ENCODE results near the gene TESK2. TPM values are rescaled to one million over a fixed set of nuclear protein-coding genes. Genes with fewer than 3 reads are reported as not detected.
"Not testable (repeated sequence)": the region's sequence is repeated elsewhere in the genome, so short reads cannot be mapped to it uniquely, and the experiment has no call there.

TESK2 gene
- total RNA-seq, 4 donors from 2014 or later = 1.4 to 4.3 (median 3.7) TPM

DNA sequence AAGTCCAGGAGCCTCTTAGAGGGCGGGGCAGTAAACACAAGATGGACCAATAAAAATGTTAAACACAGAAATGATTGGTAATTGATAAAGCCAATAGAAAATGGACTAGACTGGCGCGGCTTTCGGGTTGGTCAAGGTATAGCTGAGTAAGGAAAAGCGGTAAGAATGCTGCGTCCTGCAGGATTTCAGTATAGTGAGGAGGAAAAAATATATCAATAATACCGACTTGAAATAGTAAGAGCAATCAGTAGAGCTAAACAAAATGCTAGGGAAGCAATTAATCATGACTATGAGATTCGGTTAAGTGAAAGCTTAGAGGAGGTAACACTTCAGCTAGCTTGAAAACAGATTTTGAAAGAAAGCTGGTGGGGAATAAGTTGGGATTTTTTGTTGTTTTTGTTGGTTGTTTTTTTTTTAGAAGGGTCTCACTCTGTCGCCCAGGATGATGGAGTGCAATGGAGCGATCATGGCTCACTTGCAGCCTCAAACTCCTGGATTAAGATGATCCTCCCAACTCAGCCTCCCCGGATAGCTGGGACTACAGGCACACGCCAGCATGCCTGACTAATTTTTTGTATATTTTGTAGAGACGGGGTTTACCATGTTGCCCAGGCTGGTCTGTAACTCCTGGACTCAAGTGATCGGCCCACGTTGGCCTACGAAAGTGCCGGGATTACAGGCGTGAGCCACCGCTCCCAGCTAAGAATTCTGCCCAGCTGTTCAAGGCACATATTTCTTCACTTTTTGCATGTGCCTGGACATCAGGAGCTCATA lies 711 bp upstream of the TESK2 start:
- DNase-seq (ENCODE audit: low spot score) (no peak), ATAC-seq (ENCODE audit: low FRiP score) (no peak)
- TF ChIP-seq CTCF (IDR thresholded peaks at IDR 0.05) = no peak

DNA sequence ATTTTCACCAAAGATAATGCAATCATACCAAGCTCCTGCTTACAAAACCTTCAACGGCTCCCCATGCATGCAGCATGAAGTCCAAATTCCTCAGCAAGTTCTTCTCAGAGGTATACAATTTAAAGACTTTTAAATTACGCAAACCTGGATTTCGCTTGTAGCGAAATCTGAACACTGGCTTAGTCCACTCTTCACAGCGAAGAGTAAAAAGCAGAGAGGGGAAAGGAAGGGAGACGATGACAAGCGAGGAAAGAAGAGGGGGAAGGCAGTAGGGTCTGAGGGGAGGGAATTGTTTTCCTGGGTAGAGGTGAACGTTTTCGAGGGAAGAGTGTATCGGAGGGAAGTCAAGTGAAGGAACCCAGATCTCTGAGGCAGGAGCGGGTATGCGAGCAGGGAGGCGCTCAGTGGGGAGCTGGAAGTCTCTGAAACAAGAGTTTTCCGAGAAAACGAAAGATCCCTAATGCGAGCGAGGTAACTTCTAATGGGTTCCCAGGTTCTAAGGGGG lies 790 bp downstream of the TESK2 start:
- no peak for DNase-seq (ENCODE audit: low spot score)
- ATAC-seq (ENCODE audit: low FRiP score) = no peak
- no peak for TF ChIP-seq CTCF (IDR thresholded peaks at IDR 0.05)

DNA sequence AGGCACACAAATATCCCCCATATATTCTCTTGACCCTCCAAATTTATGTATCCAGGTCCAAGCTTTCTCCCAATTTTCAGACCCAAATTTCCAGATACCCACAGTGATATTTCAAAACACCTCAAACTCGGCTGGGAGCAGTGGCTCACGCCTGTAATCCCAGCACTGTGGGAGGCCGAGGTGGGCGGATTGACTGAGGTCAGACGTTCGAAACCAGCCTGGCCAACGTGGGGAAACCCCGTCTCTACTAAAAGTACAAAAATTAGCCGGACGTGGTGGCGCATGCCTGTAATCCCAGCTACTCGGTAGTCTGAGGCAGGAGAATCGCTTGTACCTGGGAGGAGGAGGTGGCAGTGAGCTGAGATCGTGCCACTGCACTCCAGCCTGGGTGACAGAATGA lies 1.6 kb downstream of the TESK2 start:
- ATAC-seq (ENCODE audit: low FRiP score); DNase-seq (ENCODE audit: low spot score): not testable (repeated sequence)

DNA sequence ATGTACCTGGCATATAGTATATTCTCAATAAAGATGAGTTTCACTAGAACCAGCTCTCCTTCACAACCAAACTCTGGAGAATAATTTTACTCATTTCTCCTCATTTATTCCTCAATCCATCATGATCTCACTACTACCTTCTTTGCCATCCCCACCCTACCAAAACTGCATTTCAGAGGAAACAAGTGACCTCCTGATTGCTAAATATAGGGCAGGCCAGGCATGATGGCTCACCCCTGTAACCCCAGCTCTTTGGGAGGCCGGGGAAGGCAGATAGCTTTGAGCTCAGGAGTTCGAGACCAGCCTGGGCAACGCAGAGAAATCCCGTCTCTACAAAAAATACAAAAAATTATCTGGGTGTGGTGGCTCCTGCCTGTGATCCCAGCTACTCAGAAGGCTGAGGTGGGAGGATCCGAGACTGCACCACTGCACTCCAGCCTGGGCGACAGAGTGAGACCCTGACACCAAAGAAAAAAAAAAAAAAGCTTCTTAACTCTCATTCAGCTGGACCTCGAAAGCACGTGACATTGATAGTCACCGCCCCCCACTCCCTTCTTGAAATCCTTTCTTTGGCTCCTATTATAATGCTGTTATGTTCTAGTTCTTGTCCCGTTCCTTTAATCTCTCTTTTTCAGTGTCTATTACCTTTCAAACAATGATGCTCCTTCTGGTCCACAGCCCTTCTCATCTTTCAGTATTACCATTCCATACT lies 2.1 kb downstream of the TESK2 start:
- DNase-seq (ENCODE audit: low spot score) (no peak), ATAC-seq (ENCODE audit: low FRiP score) (no peak)
- no peak for TF ChIP-seq CTCF (IDR thresholded peaks at IDR 0.05)

DNA sequence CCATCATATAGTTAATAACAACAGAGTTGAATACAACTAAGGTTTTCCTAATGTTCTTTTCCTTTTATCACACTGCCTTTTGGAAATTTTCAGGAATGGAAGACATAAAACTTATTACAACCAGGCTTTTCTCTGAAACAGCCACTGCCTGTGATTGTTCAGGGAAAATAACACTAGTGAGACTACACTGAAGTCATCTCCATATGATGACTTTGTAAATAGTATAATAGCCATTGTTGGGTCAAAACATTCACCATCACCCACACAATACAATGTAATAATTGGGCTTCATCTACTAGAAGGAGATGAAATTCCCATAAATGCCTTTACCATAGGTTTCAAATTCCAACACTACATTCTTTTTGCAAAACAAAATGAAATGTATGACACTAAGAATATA lies 5.0 kb downstream of the TESK2 start:
- no peak for TF ChIP-seq CTCF (IDR thresholded peaks at IDR 0.05)
- no peak for ATAC-seq (ENCODE audit: low FRiP score)
- DNase-seq (ENCODE audit: low spot score) = no peak

GRCh38 chr1:45479039-45479748 lies 11.8 kb downstream of the TESK2 start:
- DNase-seq (ENCODE audit: low spot score) (no peak), ATAC-seq (ENCODE audit: low FRiP score) (no peak)
- no peak for TF ChIP-seq CTCF (IDR thresholded peaks at IDR 0.05)

DNA sequence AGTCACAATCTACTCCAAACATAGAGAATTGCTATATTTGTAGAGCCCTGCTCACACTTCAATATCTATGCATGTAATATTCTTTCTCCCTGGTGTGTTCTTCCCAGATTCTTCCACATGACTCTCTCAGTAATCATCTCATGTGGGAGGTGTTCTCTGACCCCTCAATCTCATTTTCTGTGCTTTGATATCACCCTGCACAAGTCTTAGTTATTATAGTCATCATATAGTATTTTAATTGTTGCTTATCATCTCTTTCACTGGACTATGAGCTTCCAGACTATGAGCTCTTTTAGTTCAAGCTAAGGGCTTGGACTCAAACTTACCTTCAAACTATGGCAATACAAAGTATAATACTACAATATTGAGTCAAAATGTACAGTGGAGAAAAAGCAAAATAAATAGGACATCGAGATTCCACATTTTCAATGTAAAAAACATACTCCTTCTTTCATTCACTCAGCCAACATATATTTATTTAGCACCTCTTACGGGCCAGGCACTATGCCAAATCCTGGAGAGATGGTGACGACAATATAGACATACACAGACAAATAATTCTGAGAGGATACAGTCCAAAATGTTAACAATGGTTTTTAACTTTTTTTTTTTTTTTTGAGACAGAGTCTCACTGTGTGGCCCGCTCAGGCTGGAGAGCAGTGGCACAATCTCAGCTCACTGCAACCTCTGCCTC lies 12.7 kb downstream of the TESK2 start:
- TF ChIP-seq CTCF (IDR thresholded peaks at IDR 0.05) = no peak

More for the DNA sequence above, 12.7 kb downstream of the TESK2 start:
- ATAC-seq (ENCODE audit: low FRiP score) = no peak
- no peak for DNase-seq (ENCODE audit: low spot score)
